GM18868 (cell line): ENCODE data around the gene UBE2Q1.
"Not testable (repeated sequence)": the region's sequence is repeated elsewhere in the genome, so short reads cannot be mapped to it uniquely, and the experiment has no call there.

Experiments used
- ATAC-seq: cut with Tn5 transposase; IDR thresholded peaks from one replicate; pipeline ENCODE4 v1.9.1; 2021; ENCODE audit warnings: mild to moderate bottlenecking, moderate library complexity; ENCODE audit not compliant: unreplicated experiment

UBE2Q1 gene

GRCh38 chr1:154551474-154551873 lies 7.0 kb downstream of the UBE2Q1 start:
- no peak for ATAC-seq

- ATAC-seq = no peak
Observed at GRCh38 chr1:154550657-154551056, 7.8 kb downstream of the UBE2Q1 start.

GRCh38 chr1:154550070-154550469 lies 8.4 kb downstream of the UBE2Q1 start:
- no peak for ATAC-seq

GRCh38 chr1:154549202-154549770 lies 9.2 kb downstream of the UBE2Q1 start:
- ATAC-seq = no peak

GRCh38 chr1:154548028-154548427 lies 10.4 kb downstream of the UBE2Q1 start:
- ATAC-seq = no peak

GRCh38 chr1:154547105-154547732 lies 11.2 kb downstream of the UBE2Q1 start:
- ATAC-seq = no peak

- no peak for ATAC-seq
Observed at GRCh38 chr1:154546264-154547063, 12.0 kb downstream of the UBE2Q1 start.

GRCh38 chr1:154541231-154541630 lies 17.2 kb downstream of the UBE2Q1 start:
- ATAC-seq = no peak

- ATAC-seq = no peak
Observed at GRCh38 chr1:154539486-154540483, 18.7 kb downstream of the UBE2Q1 start.

GRCh38 chr1:154536570-154536969 lies 21.9 kb downstream of the UBE2Q1 start:
- no peak for ATAC-seq

- no peak for ATAC-seq
Observed at GRCh38 chr1:154533952-154534844, 24.3 kb downstream of the UBE2Q1 start.

GRCh38 chr1:154531950-154532349 lies 26.5 kb downstream of the UBE2Q1 start:
- ATAC-seq = not testable (repeated sequence)

GRCh38 chr1:154529308-154529707 lies 29.2 kb downstream of the UBE2Q1 start:
- no peak for ATAC-seq

GRCh38 chr1:154527192-154527591 lies 31.3 kb downstream of the UBE2Q1 start:
- no peak for ATAC-seq

GRCh38 chr1:154524881-154525280 lies 33.6 kb downstream of the UBE2Q1 start:
- no peak for ATAC-seq

GRCh38 chr1:154521695-154522094 lies 36.8 kb downstream of the UBE2Q1 start:
- ATAC-seq = no peak

- no peak for ATAC-seq
Observed at GRCh38 chr1:154520333-154520732, 38.1 kb downstream of the UBE2Q1 start.

- ATAC-seq = no peak
Observed at GRCh38 chr1:154519591-154519991, 38.9 kb downstream of the UBE2Q1 start.

GRCh38 chr1:154517661-154518060 lies 40.8 kb downstream of the UBE2Q1 start:
- ATAC-seq = no peak

GRCh38 chr1:154514066-154514553 lies 44.4 kb downstream of the UBE2Q1 start:
- ATAC-seq = no peak
